ENCODE results near the gene SRSF8.

Gene SRSF8

DNA sequence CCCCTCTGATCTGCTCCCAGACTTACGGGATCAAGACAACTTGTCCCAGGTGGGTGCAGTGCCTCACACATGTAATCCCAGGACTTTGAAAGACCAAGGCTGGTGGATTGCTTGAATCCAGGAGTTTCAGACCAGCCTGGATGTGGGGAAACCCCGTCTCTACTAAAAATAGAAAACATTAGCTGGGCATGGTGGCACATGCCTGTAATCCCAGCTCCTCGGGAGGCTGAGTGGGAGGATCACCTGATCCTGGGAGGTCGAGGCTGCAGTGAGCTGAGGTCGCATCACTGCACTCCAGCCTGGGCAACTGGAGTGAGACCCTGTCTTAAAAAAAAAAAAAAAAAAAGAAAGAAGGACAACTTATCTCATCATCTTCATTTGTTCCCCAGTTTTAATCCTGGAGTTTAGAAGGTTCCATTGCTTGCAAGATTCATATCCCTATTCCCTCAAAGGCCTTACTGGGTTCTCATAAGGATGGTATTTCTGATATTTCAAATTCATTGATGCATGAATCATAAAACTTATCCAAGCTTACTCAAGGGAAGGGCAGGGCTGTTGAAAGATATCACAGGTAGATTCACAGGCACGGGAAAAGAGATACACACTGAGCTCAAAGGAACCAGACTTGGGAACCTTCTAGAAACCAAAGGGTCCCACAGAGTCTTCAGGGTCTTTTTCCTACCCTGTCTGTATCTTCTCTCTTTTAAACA lies 37.6 kb downstream of the SRSF8 start:
- TF ChIP-seq FOXM1 (IDR thresholded peaks at IDR 0.05; ENCODE audit: borderline replicate concordance, low read depth) = no peak
- TF ChIP-seq CEBPB (IDR thresholded peaks at IDR 0.05) = no peak
- TF ChIP-seq TAF1 (IDR thresholded peaks at IDR 0.05; ENCODE audit: low read depth) = no peak
- TF ChIP-seq NFIC (IDR thresholded peaks at IDR 0.05) = no peak
- TF ChIP-seq ZBTB7A (IDR thresholded peaks at IDR 0.05; ENCODE audit: low read depth) = no peak
- TF ChIP-seq EP300 (IDR thresholded peaks at IDR 0.05; ENCODE audit: borderline replicate concordance) = no peak
- no peak for TF ChIP-seq CREB1 (IDR thresholded peaks at IDR 0.05; ENCODE audit: low read depth)
- no peak for TF ChIP-seq EGR1 (IDR thresholded peaks at IDR 0.05)
- no peak for TF ChIP-seq RAD21 (IDR thresholded peaks at IDR 0.05; ENCODE audit: low read depth)
- no peak for TF ChIP-seq TEAD4 (IDR thresholded peaks at IDR 0.05)
- no peak for TF ChIP-seq TCF12 (IDR thresholded peaks at IDR 0.05; ENCODE audit: low read depth)
- TF ChIP-seq YY1 (IDR thresholded peaks at IDR 0.05; ENCODE audit: low read depth) = no peak
- TF ChIP-seq, protein P1, sequence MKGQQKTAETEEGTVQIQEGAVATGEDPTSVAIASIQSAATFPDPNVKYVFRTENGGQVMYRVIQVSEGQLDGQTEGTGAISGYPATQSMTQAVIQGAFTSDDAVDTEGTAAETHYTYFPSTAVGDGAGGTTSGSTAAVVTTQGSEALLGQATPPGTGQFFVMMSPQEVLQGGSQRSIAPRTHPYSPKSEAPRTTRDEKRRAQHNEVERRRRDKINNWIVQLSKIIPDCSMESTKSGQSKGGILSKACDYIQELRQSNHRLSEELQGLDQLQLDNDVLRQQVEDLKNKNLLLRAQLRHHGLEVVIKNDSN (IDR thresholded peaks at IDR 0.05) = no peak
- no peak for TF ChIP-seq MAX (IDR thresholded peaks at IDR 0.05)
- no peak for TF ChIP-seq REST (IDR thresholded peaks at IDR 0.05; ENCODE audit: low read depth)

GRCh38 chr11:95104856-95105255 lies 38.1 kb downstream of the SRSF8 start:
- TF ChIP-seq NFIC (IDR thresholded peaks at IDR 0.05) (no peak), CREB1 (IDR thresholded peaks at IDR 0.05; ENCODE audit: low read depth) (no peak), TEAD4 (IDR thresholded peaks at IDR 0.05) (no peak), CEBPB (IDR thresholded peaks at IDR 0.05) (no peak), YY1 (IDR thresholded peaks at IDR 0.05; ENCODE audit: low read depth) (no peak), FOXM1 (IDR thresholded peaks at IDR 0.05; ENCODE audit: borderline replicate concordance, low read depth) (no peak)

DNA sequence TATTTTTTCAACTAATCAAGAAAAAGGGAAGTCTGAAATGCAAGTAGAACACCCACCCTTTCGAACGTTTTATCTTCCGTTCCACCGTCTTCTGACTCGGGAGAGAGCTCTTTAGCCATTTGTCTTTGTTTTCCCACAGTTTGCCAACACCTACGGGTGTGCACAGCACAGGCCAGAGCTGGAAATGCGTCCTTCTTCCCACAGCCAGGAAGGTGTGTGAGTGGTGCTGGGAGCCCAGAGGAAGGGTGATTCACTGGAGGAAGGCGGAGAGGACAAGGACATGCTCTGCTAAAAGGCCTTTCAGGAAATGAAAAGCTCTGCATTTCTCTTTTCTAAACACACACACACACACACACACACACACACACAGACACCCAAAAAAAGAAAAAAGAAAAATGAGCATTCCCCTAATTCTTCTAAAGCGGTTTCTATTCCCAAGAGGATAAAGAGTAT lies 41.5 kb downstream of the SRSF8 start:
- no peak for TF ChIP-seq TAF1 (IDR thresholded peaks at IDR 0.05; ENCODE audit: low read depth)

DNA sequence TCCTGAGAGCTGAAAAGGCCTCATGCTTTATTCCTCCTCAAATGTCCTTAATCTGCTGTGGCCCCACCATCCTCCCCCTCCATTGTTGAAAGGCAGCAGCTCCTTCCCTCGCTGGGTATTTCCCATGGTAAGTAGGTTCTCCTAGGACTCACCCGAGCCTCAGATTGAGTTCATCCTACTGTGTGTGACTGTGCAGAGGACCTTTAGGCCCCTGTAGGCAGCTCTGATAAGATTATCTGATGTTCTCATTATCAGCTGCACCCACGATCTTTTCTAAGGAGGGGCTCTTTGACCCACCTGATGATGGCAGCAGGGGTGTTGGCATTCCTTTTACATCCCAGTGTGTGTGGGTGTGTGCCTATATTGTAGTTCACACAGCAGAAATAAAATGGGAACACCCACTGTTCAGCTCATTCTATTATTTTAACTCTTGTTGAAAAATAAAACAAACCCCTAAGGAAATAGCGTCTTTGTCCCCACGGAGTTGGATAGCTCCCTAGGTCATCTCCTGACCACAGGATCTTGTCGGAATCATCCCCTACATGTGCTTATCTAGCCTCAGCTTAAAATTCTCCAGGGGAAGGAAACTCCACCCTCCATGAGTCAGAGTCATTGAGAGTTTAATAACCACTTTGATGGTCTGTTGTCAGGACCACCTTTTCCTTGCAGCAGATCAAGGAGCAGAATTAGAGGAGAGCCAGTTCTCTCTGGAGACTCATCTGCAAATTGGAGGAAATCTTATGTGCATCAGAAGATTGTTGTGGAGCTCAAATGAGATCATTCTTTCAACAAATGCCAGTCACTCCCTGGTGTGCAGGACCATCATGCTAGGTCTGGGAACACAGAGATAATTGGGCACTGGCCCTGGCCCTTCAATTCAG lies 42.2 kb downstream of the SRSF8 start:
- TF ChIP-seq TCF12 (IDR thresholded peaks at IDR 0.05; ENCODE audit: low read depth) (no peak), YY1 (IDR thresholded peaks at IDR 0.05; ENCODE audit: low read depth) (no peak), ZBTB7A (IDR thresholded peaks at IDR 0.05; ENCODE audit: low read depth) (no peak), FOXM1 (IDR thresholded peaks at IDR 0.05; ENCODE audit: borderline replicate concordance, low read depth) (no peak), NFIC (IDR thresholded peaks at IDR 0.05) (no peak), EP300 (IDR thresholded peaks at IDR 0.05; ENCODE audit: borderline replicate concordance) (no peak), TEAD4 (IDR thresholded peaks at IDR 0.05) (no peak), CEBPB (IDR thresholded peaks at IDR 0.05) (no peak), MAX (IDR thresholded peaks at IDR 0.05) (no peak), TAF1 (IDR thresholded peaks at IDR 0.05; ENCODE audit: low read depth) (no peak), EGR1 (IDR thresholded peaks at IDR 0.05) (no peak)
- TF ChIP-seq, protein P1 (IDR thresholded peaks at IDR 0.05) = no peak

DNA sequence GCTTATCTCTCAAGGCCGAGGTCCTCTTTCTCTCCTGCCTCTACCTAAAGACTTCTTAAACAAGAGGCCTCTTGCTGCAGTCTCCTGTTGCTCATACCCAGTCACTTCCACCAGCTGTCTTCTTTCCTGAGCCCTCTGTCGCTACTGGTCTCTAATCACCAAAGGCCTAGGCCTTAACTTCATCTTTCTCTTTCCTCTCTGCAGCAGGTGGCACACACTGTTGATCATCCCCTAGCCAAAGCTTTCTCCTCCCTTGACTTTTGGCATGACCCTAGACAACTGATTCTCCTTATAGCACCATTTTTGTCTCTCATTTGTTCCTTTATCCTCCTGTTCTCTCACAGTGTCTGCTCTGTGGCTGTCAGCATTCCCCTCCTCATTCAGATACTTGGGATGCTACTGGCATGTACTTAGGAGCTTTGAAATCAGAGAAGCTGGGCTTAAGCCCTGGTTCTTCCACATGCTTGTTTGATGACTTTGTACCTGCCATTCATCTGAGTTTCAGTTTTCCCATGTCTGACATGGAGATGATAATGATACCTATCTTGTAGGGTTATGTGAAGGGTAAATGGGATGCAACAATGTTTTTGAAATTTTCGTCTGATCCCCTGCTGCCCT lies 45.3 kb downstream of the SRSF8 start:
- TF ChIP-seq EGR1 (IDR thresholded peaks at IDR 0.05) = no peak
- no peak for TF ChIP-seq TEAD4 (IDR thresholded peaks at IDR 0.05)
- TF ChIP-seq REST (IDR thresholded peaks at IDR 0.05; ENCODE audit: low read depth) = no peak
- TF ChIP-seq NFIC (IDR thresholded peaks at IDR 0.05) = no peak
- TF ChIP-seq CREB1 (IDR thresholded peaks at IDR 0.05; ENCODE audit: low read depth) = no peak
- no peak for TF ChIP-seq MAX (IDR thresholded peaks at IDR 0.05)
- TF ChIP-seq FOXM1 (IDR thresholded peaks at IDR 0.05; ENCODE audit: borderline replicate concordance, low read depth) = no peak
